K562 (cell line): ENCODE data around the gene COMMD10. TPM values are rescaled to one million over a fixed set of nuclear protein-coding genes. Genes with fewer than 3 reads are reported as not detected.

ENCODE experiments used
- ATAC-seq: fragments of 200-7000 bp; cut with Tn5 transposase; 3 replicates; pipeline ENCODE4 v1.9.1; 2020; ENCODE audit warnings: moderate library complexity
- BruUV-seq: library from RNA; stranded (reverse); fragments of 400-500 nt; replicated peaks from 2 replicates; lab custom pipeline; 2021; lab: Mats Ljungman, UMichigan
- CTCF ChIA-PET: fragments of 300-600 bp; formaldehyde crosslinking; extraction: SDS; loops from one replicate; lab custom pipeline; 2021; ENCODE audit warnings: low intra/inter-chr PET ratio; lab: Yijun Ruan, JAX
- POLR2A ChIA-PET: fragments of 300-600, 350-650 bp; sonication (Branson Sonifier 250); formaldehyde crosslinking; extraction: SDS; loops from one replicate; lab custom pipeline; 2021; ENCODE audit warnings: antibody characterized with exemption, inconsistent platforms; lab: Yijun Ruan, JAX
- DNase-seq, 4 experiments: peaks; one replicate each; pipeline versions ENCODE4 v3.0.0 to v3.0.0-alpha.2; 2011 to 2018; ENCODE audit warnings: low spot score in 3 of 4, mixed read lengths in 3 of 4; ENCODE audit errors: extremely low read depth in 1 of 4
- FAIRE-seq: peaks from 2 replicates; lab custom pipeline; 2011; peaks lifted over from hg19 to GRCh38; lab: Jason Lieb, UNC
- H2AFZ ChIP-seq: 2 replicates; pipeline ENCODE4 v1.6.0; 2011; ENCODE audit warnings: low read depth, low read length, control low read depth, inconsistent platforms
- H3K27ac ChIP-seq: fragments of 200-600 bp; 3 replicates; pipeline ENCODE4 v1.8.0; 2011; ENCODE audit warnings: low read depth, mild to moderate bottlenecking, control low read depth, inconsistent platforms, low read length, moderate library complexity, mixed read lengths; ENCODE audit errors: extremely low read depth
- H3K27me3 ChIP-seq, 2 experiments: fragments of 300-600 bp in 1 of 2; 2 replicates in 1 of 2; 3 replicates in 1 of 2; pipeline versions ENCODE4 v1.6.0 to v1.8.0; 2011; ENCODE audit warnings: inconsistent platforms in 2 of 2, low read length in 2 of 2, mild to moderate bottlenecking in 1 of 2, mixed read lengths in 1 of 2, moderate library complexity in 1 of 2; ENCODE audit not compliant: control insufficient read depth in 2 of 2, insufficient read depth in 2 of 2
- H3K36me3 ChIP-seq: fragments of 300-600 bp; 3 replicates; pipeline ENCODE4 v1.8.0; 2011; ENCODE audit warnings: mild to moderate bottlenecking, low read length, inconsistent platforms; ENCODE audit not compliant: control insufficient read depth, insufficient read depth
- H3K4me1 ChIP-seq, 2 experiments: fragments of 200-600 bp in 1 of 2; replicated peaks in 1 of 2; 2 replicates in 1 of 2; 3 replicates in 1 of 2; pipeline versions ENCODE4 v1.5.1 to v1.8.0; 2011; ENCODE audit warnings: inconsistent platforms in 2 of 2, low read length in 2 of 2, mild to moderate bottlenecking in 1 of 2, mixed read lengths in 1 of 2, moderate library complexity in 1 of 2; ENCODE audit not compliant: control insufficient read depth in 2 of 2, insufficient read depth in 2 of 2
- H3K4me2 ChIP-seq: 2 replicates; pipeline ENCODE4 v1.6.1; 2011; ENCODE audit warnings: low read length, control low read depth, inconsistent platforms, mixed read lengths; ENCODE audit not compliant: insufficient read depth
- H3K4me3 ChIP-seq: fragments of 200-600 bp; sonication (generic), shearing (Covaris generic); 2 replicates; pipeline ENCODE4 v1.5.1; 2016; ENCODE audit warnings: control low read depth, inconsistent platforms
- H3K79me2 ChIP-seq: fragments of 200-600 bp; 3 replicates; pipeline ENCODE4 v1.8.0; 2011; ENCODE audit warnings: low read length, inconsistent platforms; ENCODE audit not compliant: control insufficient read depth, insufficient read depth
- H3K9ac ChIP-seq, 2 experiments: 2 replicates each; pipeline versions ENCODE4 v1.6.0 to v1.6.1; 2011; ENCODE audit warnings: low read depth in 2 of 2, low read length in 2 of 2, control low read depth in 1 of 2, inconsistent platforms in 1 of 2, mild to moderate bottlenecking in 1 of 2, mixed read lengths in 1 of 2; ENCODE audit not compliant: insufficient read depth in 1 of 2
- H3K9me1 ChIP-seq: one replicate; pipeline ENCODE4 v1.6.0; 2011; ENCODE audit warnings: inconsistent platforms, mild to moderate bottlenecking, low read length, moderate library complexity; ENCODE audit not compliant: control insufficient read depth, insufficient read depth
- H3K9me3 ChIP-seq: replicated peaks from 2 replicates; pipeline ENCODE4 v1.5.1; 2011; ENCODE audit warnings: low read depth, low read length, inconsistent platforms; ENCODE audit not compliant: control insufficient read depth, insufficient read depth
- H4K20me1 ChIP-seq: replicated peaks from 2 replicates; pipeline ENCODE4 v1.6.1; 2011; ENCODE audit warnings: low read length, inconsistent platforms, mixed read lengths; ENCODE audit not compliant: control insufficient read depth, insufficient read depth
- CREBBP ChIP-seq: IDR thresholded peaks from one replicate; pipeline ENCODE4 v1.6.1; 2012; ENCODE audit warnings: low read depth, mild to moderate bottlenecking, control low read depth, inconsistent platforms, low read length
- CXXC5 ChIP-seq: fragments of 250-450 bp; sonication (Bioruptor Pico); IDR thresholded peaks from 2 replicates; pipeline ENCODE4 v1.8.0; 2022; ENCODE audit warnings: inconsistent platforms, mild to moderate bottlenecking, moderate library complexity
- GTF2E2 ChIP-seq: fragments of 200-800 bp; sonication (Bioruptor generic); IDR thresholded peaks from 2 replicates; pipeline ENCODE4 v1.6.1; 2016; ENCODE audit warnings: missing genetic modification characterization, missing compliant biosample characterization
- IFI16 ChIP-seq: fragments of 250-450 bp; sonication (Bioruptor Pico); IDR thresholded peaks from 2 replicates; pipeline ENCODE4 v2.1.2; 2022; ENCODE audit warnings: mild to moderate bottlenecking, inconsistent platforms
- ILK ChIP-seq: fragments of 450-650 bp; IDR thresholded peaks from 2 replicates; pipeline ENCODE4 v1.6.1; 2016; ENCODE audit warnings: missing genetic modification characterization, low read depth, mild to moderate bottlenecking, missing compliant biosample characterization, moderate library complexity, borderline replicate concordance
- LEF1 ChIP-seq: fragments of 450-650 bp; IDR thresholded peaks from 2 replicates; pipeline ENCODE4 v1.6.1; 2016; ENCODE audit warnings: mild to moderate bottlenecking
- MECOM ChIP-seq: fragments of 250-450 bp; sonication (Bioruptor Pico); IDR thresholded peaks from 2 replicates; pipeline ENCODE4 v1.8.0; 2022; ENCODE audit warnings: inconsistent platforms
- NCOA6 ChIP-seq: fragments of 450-650 bp; IDR thresholded peaks from 2 replicates; pipeline ENCODE4 v1.6.1; 2017; ENCODE audit warnings: mild to moderate bottlenecking
- NR4A1 ChIP-seq, 2 experiments: fragments of 250-450 bp in 1 of 2; fragments of 450-650 bp in 1 of 2; sonication (Bioruptor Pico) in 1 of 2; IDR thresholded peaks; 2 replicates each; pipeline versions ENCODE4 v1.4.0 to v1.6.1; 2016 to 2020; ENCODE audit warnings: mild to moderate bottlenecking in 2 of 2, missing compliant biosample characterization in 1 of 2, missing genetic modification characterization in 1 of 2, moderate library complexity in 1 of 2
- POLR2G ChIP-seq: fragments of 200-400 bp; formaldehyde crosslinking; IDR thresholded peaks from 2 replicates; pipeline ENCODE4 v1.6.1; 2017; ENCODE audit warnings: low read depth, mild to moderate bottlenecking, antibody characterized with exemption, low read length, moderate library complexity
- ZBTB17 ChIP-seq: fragments of 450-650 bp; formaldehyde crosslinking; IDR thresholded peaks from 2 replicates; pipeline ENCODE4 v1.4.0; 2020; ENCODE audit warnings: mild to moderate bottlenecking
- ZNF316 ChIP-seq: fragments of 450-650 bp; IDR thresholded peaks from 2 replicates; pipeline ENCODE4 v1.6.1; 2016
- in situ Hi-C: fragments of 300-500 bp; cut with MboI; formaldehyde crosslinking; loops from 4 replicates; pipeline ENCODE4 v1.15.0; 2018; ENCODE audit warnings: inconsistent platforms, mixed read lengths
- intact Hi-C: fragments of 100-400 bp; cut with micrococcal nuclease; formaldehyde crosslinking; loops from 2 replicates; pipeline ENCODE4 v1.14.2; 2022
- polyA plus RNA-seq, 8 experiments: library from polyadenylated mRNA; depleted of rRNA in 4 of 8; stranded (reverse) in 5 of 8; unstranded in 3 of 8; fragments of >200 nt; fragmentation: Nextera tagmentation in 2 of 8; fragmentation: Illumina TruSeq in 1 of 8; extraction: Ambion mirVana in 2 of 8; extraction: Trizol in 1 of 8; gene quantifications; 2 replicates each; pipeline versions ENCODE4 v1.2.1 to v1.2.3, GENCODE V29; 2011 to 2014; ENCODE audit warnings: inconsistent platforms in 1 of 8, missing spikeins in 1 of 8
- total RNA-seq, 7 experiments: library from RNA; depleted of rRNA in 6 of 7; stranded (reverse); fragments of >200 nt in 6 of 7; fragmentation: Illumina TruSeq in 2 of 7; extraction: Trizol in 2 of 7; gene quantifications; 2 replicates each; pipeline versions ENCODE4 v1.2.1 to v1.2.3, GENCODE V29; 2011 to 2021; ENCODE audit warnings: low replicate concordance in 1 of 7
- TF ChIP-seq, protein P1 (sequence below): fragments of 450-650 bp; IDR thresholded peaks from 2 replicates; pipeline ENCODE4 v1.6.1; 2017; ENCODE audit warnings: antibody characterized with exemption, mild to moderate bottlenecking
- TF ChIP-seq, protein P2 (sequence below): fragments of 250-450 bp; sonication (Bioruptor Pico); IDR thresholded peaks from 2 replicates; pipeline ENCODE4 v1.4.0; 2020
- TF ChIP-seq, protein P3 (sequence below): sonication (generic); formaldehyde crosslinking; IDR thresholded peaks from 2 replicates; pipeline ENCODE4 v1.8.0; 2022; ENCODE audit warnings: missing genetic modification reagents, mild to moderate bottlenecking, borderline replicate concordance
- TF ChIP-seq, protein P4 (sequence below): fragments of 450-650 bp; IDR thresholded peaks from 2 replicates; pipeline ENCODE4 v1.6.1; 2016

Gene COMMD10
- total and polyA plus RNA-seq, 9 of the 15 experiments (the other 6 are each of a cell fraction or from before 2014, with no cell fraction given), result 17.9 to 101 (median 28.0) TPM

DNA sequence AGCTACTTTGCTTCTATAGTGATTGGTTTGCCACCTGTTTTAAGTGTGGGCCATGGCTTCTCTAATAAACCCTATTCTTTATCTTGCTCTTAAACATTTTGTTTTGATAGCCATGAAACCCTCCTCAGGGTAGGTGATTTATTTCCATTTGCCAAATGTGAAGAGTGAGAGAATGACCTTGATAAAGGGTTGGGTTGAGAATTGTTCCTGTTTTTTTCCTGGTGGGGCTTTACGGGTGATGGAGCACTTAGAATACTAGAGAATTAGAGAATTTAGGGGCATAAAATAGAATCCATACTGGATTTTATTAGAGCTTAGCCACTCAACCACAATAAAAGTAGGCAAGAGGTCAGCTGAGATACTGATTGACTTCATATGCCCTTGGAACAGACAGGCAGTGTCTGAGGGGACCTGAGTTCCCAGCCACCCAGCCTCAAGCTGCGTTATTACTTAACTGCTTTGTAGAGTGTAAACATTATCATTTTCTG is 68.9 kb downstream of the COMMD10 start (continued):
- TF ChIP-seq LEF1, result no peak
- TF ChIP-seq MECOM (CRISPR knock-in tag), result no peak
- TF ChIP-seq GTF2E2, result no peak

DNA sequence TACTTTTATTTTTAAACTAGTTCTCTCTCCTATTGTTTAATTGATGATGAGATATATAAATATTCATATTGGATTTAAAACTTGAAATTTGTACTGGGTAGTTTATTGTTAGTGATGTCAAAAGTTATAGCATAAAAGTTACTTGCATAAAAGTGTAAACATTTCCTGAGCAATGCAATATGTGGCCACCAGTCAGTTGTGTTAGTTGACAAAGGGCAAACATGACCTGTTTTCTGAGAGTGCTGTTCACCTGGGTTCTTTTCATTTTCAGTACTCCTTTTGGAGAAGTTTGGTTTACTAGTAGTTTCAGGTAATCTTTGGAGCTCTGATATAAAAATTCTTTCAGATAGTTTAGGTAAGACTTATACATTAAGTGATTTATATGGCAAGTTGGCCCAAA is 69.4 kb downstream of the COMMD10 start:
- DNase-seq, result no peak
- no peak for ATAC-seq
- BruUV-seq, result no TSS peak
- Histone ChIP-seq H3K4me2 (no peak overlapping the region), H2AFZ (no peak overlapping the region), H3K36me3 (no peaks in the 10 kb centered on the region), H3K27ac (no peak overlapping the region), H3K4me1 (no peaks in the 10 kb centered on the region), H3K9me1 (no peaks in the 10 kb centered on the region), H3K79me2 (no peaks in the 10 kb centered on the region), H3K27me3 (no peaks in the 10 kb centered on the region), H3K9me3 (no peaks in the 10 kb centered on the region), H4K20me1 (no peaks in the 10 kb centered on the region), H3K4me3 (no peak overlapping the region), H3K9ac (no peak overlapping the region)
- in situ Hi-C loops (no loop called here), intact Hi-C loops (no loop called here)
- CTCF ChIA-PET, result no interaction called here
- POLR2A ChIA-PET, result no interaction called here
- no peak for FAIRE-seq
- TF ChIP-seq ZBTB17 (CRISPR knock-in tag) (no peak), CXXC5 (CRISPR knock-in tag) (no peak), ILK (tag) (no peak), NR4A1 (CRISPR knock-in tag; IDR thresholded peaks at IDR 0.05) (no peak), NR4A1 (tag; IDR thresholded peaks at IDR 0.05) (no peak), NCOA6 (no peak), ZNF316 (no peak), IFI16 (CRISPR knock-in tag) (no peak), CREBBP (no peak), POLR2G (no peak)
- TF ChIP-seq, protein P1, sequence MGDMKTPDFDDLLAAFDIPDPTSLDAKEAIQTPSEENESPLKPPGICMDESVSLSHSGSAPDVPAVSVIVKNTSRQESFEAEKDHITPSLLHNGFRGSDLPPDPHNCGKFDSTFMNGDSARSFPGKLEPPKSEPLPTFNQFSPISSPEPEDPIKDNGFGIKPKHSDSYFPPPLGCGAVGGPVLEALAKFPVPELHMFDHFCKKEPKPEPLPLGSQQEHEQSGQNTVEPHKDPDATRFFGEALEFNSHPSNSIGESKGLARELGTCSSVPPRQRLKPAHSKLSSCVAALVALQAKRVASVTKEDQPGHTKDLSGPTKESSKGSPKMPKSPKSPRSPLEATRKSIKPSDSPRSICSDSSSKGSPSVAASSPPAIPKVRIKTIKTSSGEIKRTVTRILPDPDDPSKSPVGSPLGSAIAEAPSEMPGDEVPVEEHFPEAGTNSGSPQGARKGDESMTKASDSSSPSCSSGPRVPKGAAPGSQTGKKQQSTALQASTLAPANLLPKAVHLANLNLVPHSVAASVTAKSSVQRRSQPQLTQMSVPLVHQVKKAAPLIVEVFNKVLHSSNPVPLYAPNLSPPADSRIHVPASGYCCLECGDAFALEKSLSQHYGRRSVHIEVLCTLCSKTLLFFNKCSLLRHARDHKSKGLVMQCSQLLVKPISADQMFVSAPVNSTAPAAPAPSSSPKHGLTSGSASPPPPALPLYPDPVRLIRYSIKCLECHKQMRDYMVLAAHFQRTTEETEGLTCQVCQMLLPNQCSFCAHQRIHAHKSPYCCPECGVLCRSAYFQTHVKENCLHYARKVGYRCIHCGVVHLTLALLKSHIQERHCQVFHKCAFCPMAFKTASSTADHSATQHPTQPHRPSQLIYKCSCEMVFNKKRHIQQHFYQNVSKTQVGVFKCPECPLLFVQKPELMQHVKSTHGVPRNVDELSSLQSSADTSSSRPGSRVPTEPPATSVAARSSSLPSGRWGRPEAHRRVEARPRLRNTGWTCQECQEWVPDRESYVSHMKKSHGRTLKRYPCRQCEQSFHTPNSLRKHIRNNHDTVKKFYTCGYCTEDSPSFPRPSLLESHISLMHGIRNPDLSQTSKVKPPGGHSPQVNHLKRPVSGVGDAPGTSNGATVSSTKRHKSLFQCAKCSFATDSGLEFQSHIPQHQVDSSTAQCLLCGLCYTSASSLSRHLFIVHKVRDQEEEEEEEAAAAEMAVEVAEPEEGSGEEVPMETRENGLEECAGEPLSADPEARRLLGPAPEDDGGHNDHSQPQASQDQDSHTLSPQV, result no peak
- TF ChIP-seq, protein P2, sequence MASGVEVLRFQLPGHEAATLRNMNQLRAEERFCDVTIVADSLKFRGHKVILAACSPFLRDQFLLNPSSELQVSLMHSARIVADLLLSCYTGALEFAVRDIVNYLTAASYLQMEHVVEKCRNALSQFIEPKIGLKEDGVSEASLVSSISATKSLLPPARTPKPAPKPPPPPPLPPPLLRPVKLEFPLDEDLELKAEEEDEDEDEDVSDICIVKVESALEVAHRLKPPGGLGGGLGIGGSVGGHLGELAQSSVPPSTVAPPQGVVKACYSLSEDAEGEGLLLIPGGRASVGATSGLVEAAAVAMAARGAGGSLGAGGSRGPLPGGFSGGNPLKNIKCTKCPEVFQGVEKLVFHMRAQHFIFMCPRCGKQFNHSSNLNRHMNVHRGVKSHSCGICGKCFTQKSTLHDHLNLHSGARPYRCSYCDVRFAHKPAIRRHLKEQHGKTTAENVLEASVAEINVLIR, result no peak
- TF ChIP-seq, protein P3, sequence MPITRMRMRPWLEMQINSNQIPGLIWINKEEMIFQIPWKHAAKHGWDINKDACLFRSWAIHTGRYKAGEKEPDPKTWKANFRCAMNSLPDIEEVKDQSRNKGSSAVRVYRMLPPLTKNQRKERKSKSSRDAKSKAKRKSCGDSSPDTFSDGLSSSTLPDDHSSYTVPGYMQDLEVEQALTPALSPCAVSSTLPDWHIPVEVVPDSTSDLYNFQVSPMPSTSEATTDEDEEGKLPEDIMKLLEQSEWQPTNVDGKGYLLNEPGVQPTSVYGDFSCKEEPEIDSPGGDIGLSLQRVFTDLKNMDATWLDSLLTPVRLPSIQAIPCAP (CRISPR knock-in tag), result no peak
- TF ChIP-seq, protein P4, sequence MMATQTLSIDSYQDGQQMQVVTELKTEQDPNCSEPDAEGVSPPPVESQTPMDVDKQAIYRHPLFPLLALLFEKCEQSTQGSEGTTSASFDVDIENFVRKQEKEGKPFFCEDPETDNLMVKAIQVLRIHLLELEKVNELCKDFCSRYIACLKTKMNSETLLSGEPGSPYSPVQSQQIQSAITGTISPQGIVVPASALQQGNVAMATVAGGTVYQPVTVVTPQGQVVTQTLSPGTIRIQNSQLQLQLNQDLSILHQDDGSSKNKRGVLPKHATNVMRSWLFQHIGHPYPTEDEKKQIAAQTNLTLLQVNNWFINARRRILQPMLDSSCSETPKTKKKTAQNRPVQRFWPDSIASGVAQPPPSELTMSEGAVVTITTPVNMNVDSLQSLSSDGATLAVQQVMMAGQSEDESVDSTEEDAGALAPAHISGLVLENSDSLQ, result no peak
